Skeletal muscle tissue (tissue), 4 donors: Measurements from ENCODE around the gene AK5. TPM values are rescaled to one million over a fixed set of nuclear protein-coding genes. Genes with fewer than 3 reads are reported as not detected.

ENCODE experiments used
- H3K27ac ChIP-seq: one replicate; pipeline ENCODE4 v1.7.0; 2013; ENCODE audit warnings: mild to moderate bottlenecking, low read depth, low read length, inconsistent platforms
- H3K27me3 ChIP-seq, 3 donors: one replicate each; pipeline ENCODE4 v1.7.0; 2013; ENCODE audit warnings: low read length in 3 of 3; ENCODE audit not compliant: control insufficient read depth in 3 of 3, insufficient read depth in 3 of 3
- H3K36me3 ChIP-seq, 3 donors: one replicate each; pipeline ENCODE4 v1.7.0; 2013; ENCODE audit warnings: low read length in 3 of 3; ENCODE audit not compliant: control insufficient read depth in 3 of 3, insufficient read depth in 3 of 3
- H3K4me1 ChIP-seq, 3 donors: one replicate each; pipeline ENCODE4 v1.7.0; 2013; ENCODE audit warnings: low read length in 3 of 3, mild to moderate bottlenecking in 3 of 3; ENCODE audit not compliant: control insufficient read depth in 3 of 3, insufficient read depth in 3 of 3
- H3K4me3 ChIP-seq, 3 donors: one replicate each; pipeline ENCODE4 v1.7.0; 2013; ENCODE audit warnings: low read length in 3 of 3
- H3K9ac ChIP-seq, 3 donors: one replicate each; pipeline ENCODE4 v1.7.0; 2013; ENCODE audit warnings: low read length in 3 of 3, mild to moderate bottlenecking in 3 of 3, moderate library complexity in 2 of 3, low read depth in 1 of 3
- H3K9me3 ChIP-seq, 3 donors: one replicate each; pipeline ENCODE4 v1.7.0; 2013; ENCODE audit warnings: low read length in 3 of 3; ENCODE audit not compliant: control insufficient read depth in 3 of 3
- total RNA-seq: library from RNA; depleted of rRNA; stranded (reverse); fragments of >200 nt; gene quantifications from one replicate; pipeline ENCODE4 v1.2.3, GENCODE V29; 2014
- donor health status: Osteomylitis.

The AK5 gene
- total RNA-seq, 1 donor from 2014 or later, result 11.5 TPM

GRCh38 chr1:77347646-77348045 lies 65.8 kb downstream of the AK5 start:
- no peak overlapping the region for H3K27ac ChIP-seq
- no peaks in the 10 kb centered on the region for H3K27me3 ChIP-seq
- no peaks in the 10 kb centered on the region for H3K4me1 ChIP-seq
- H3K4me3 ChIP-seq, result no peak overlapping the region
- H3K36me3 ChIP-seq, result no peaks in the 10 kb centered on the region
- no peak overlapping the region for H3K9ac ChIP-seq
- no peaks in the 10 kb centered on the region for H3K9me3 ChIP-seq

DNA sequence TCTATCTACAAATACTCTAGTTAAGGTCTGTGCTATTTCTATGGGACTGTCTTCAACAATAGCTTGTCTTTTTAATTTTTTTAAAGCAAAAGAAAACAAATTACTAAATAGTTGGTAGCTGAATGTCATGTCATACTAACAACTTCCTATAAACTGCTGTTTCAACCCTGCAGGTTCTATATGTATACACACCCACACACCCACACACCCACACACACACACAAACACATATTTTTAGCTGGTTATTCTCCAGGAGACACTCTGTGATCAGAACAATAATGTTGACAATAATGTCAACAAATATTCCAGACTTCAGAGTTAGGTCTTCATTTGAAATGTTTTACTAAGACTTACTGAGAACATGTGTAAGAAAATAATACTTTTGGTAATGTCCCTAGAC lies 66.7 kb downstream of the AK5 start:
- H3K27ac ChIP-seq, result no peak overlapping the region
- H3K9me3 ChIP-seq, result no peaks in the 10 kb centered on the region
- H3K36me3 ChIP-seq, result no peaks in the 10 kb centered on the region
- no peak overlapping the region for H3K4me3 ChIP-seq
- no peak overlapping the region for H3K9ac ChIP-seq
- H3K4me1 ChIP-seq, result no peaks in the 10 kb centered on the region
- no peaks in the 10 kb centered on the region for H3K27me3 ChIP-seq

DNA sequence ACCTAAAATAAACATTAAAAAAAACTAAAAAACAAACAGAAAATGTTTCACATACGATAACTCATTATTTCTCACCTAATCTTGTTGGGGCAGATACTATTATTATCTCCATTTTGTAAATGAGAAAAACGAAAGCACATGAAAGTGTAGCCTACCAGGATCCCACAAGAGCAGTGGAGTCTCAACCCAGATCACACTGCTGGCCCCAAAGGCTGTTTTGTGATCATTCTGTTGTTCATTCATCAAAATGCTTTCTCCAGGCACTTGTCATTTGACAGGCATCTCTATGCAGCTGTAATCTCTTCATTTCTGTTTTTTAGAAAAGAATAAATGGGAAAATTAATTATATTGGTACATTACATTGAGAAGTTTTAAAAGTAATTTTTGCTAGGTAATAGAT lies 67.5 kb downstream of the AK5 start:
- Histone ChIP-seq H3K27me3 (no peaks in the 10 kb centered on the region), H3K27ac (no peak overlapping the region), H3K4me1 (no peaks in the 10 kb centered on the region), H3K9ac (no peak overlapping the region), H3K9me3 (no peaks in the 10 kb centered on the region), H3K36me3 (no peaks in the 10 kb centered on the region), H3K4me3 (no peak overlapping the region)

- Histone ChIP-seq H3K27ac (no peak overlapping the region), H3K9ac (no peak overlapping the region), H3K27me3 (no peaks in the 10 kb centered on the region), H3K36me3 (no peaks in the 10 kb centered on the region), H3K4me3 (no peak overlapping the region), H3K4me1 (no peaks in the 10 kb centered on the region), H3K9me3 (no peaks in the 10 kb centered on the region)
Measured at GRCh38 chr1:77350012-77350770, 68.4 kb downstream of the AK5 start.

- no peak overlapping the region for H3K27ac ChIP-seq
- no peaks in the 10 kb centered on the region for H3K27me3 ChIP-seq
- no peaks in the 10 kb centered on the region for H3K9me3 ChIP-seq
- H3K4me3 ChIP-seq, result no peak overlapping the region
- no peaks in the 10 kb centered on the region for H3K36me3 ChIP-seq
- no peaks in the 10 kb centered on the region for H3K4me1 ChIP-seq
- no peak overlapping the region for H3K9ac ChIP-seq
Measured at GRCh38 chr1:77354536-77354935, 72.7 kb downstream of the AK5 start.

- no peak overlapping the region for H3K27ac ChIP-seq
- no peak overlapping the region for H3K4me3 ChIP-seq
- H3K27me3 ChIP-seq, result no peaks in the 10 kb centered on the region
- H3K4me1 ChIP-seq, result no peaks in the 10 kb centered on the region
- no peak overlapping the region for H3K9ac ChIP-seq
- no peaks in the 10 kb centered on the region for H3K9me3 ChIP-seq
- H3K36me3 ChIP-seq, result no peaks in the 10 kb centered on the region
Measured at GRCh38 chr1:77355010-77355409, 73.2 kb downstream of the AK5 start.

GRCh38 chr1:77356136-77356535 lies 74.3 kb downstream of the AK5 start:
- Histone ChIP-seq H3K27me3 (no peaks in the 10 kb centered on the region), H3K36me3 (no peaks in the 10 kb centered on the region), H3K9ac (no peak overlapping the region), H3K27ac (no peak overlapping the region), H3K4me3 (no peak overlapping the region), H3K9me3 (no peaks in the 10 kb centered on the region), H3K4me1 (no peaks in the 10 kb centered on the region)

- Histone ChIP-seq H3K36me3 (no peaks in the 10 kb centered on the region), H3K27ac (no peak overlapping the region), H3K27me3 (no peaks in the 10 kb centered on the region), H3K4me3 (no peak overlapping the region), H3K9me3 (no peaks in the 10 kb centered on the region), H3K4me1 (no peaks in the 10 kb centered on the region), H3K9ac (no peak overlapping the region)
Measured at GRCh38 chr1:77360256-77360655, 78.4 kb downstream of the AK5 start.

DNA sequence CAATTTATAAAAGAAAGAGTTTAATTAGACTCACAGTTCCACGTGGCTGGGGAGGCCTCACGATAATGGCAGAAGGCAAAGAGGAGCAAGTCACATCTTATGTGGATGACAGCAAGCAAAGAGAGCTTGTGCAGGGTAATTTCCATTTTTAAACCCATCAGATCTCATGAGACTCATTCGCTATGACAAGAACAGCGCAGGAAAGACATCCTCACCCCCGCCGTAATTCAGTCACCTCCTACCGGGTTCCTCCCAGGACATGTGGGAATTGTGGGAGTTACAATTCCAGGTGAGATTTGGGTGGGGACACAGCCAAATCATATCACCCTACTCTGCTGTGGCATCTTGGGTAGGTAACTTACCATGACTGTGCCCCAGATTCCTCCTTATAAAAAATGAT lies 79.8 kb downstream of the AK5 start:
- Histone ChIP-seq H3K9ac (no peak overlapping the region), H3K9me3 (no peaks in the 10 kb centered on the region), H3K27me3 (no peaks in the 10 kb centered on the region), H3K36me3 (no peaks in the 10 kb centered on the region), H3K4me1 (no peaks in the 10 kb centered on the region), H3K27ac (no peak overlapping the region), H3K4me3 (no peak overlapping the region)

DNA sequence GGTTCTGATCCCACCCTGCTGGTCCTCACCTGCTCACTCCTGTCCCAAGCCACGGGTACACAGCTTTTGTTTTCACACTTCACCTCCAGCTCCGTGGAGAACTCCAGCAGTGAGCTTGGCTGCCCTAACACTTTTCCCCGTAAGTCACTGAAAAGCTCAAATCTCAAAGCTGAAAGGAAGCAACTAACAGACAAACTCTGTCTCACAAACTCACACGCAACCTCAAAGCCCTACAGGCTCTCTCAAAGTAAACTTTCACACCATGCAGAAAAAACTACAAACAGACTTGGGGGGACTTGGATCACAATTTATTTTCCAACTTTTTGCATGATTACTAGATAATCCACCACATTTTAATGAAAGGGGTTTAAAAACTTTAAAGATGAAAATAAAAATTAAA lies 88.3 kb downstream of the AK5 start:
- no peaks in the 10 kb centered on the region for H3K36me3 ChIP-seq
- H3K4me3 ChIP-seq, result no peak overlapping the region
- no peak overlapping the region for H3K27ac ChIP-seq
- no peaks in the 10 kb centered on the region for H3K4me1 ChIP-seq
- no peak overlapping the region for H3K9ac ChIP-seq
- H3K27me3 ChIP-seq, result no peaks in the 10 kb centered on the region
- H3K9me3 ChIP-seq, result no peaks in the 10 kb centered on the region
